Activated CD8-positive, alpha-beta memory T cell treated with anti-CD3 and anti-CD28 coated beads, Interleukin-2, amount 10 ng/mL, durations not matched to agents 7 days and 5 days (primary cell): ENCODE measurements around the gene AVL9. TPM values are rescaled to one million over a fixed set of nuclear protein-coding genes. Genes with fewer than 3 reads are reported as not detected.

Experiments
- ATAC-seq: fragments of 150-1000 bp; cut with Tn5 transposase; one replicate; pipeline ENCODE4 v1.10.0; 2021; ENCODE audit warnings: moderate library complexity
- CTCF ChIA-PET: fragments of 350-600 bp; sonication (Branson Sonifier 250); formaldehyde crosslinking; loops from one replicate; lab custom pipeline; 2021; ENCODE audit warnings: antibody characterized with exemption; lab: Charles Lee
- DNase-seq: peaks from one replicate; pipeline ENCODE4 v3.0.0-alpha.2; 2020
- H3K27ac Mint-ChIP-seq: one replicate; pipeline ENCODE4 v1.8.0; 2021; ENCODE audit warnings: mild to moderate bottlenecking, mixed read lengths
- H3K27me3 Mint-ChIP-seq: one replicate; pipeline ENCODE4 v1.8.0; 2021; ENCODE audit warnings: mixed read lengths
- H3K36me3 Mint-ChIP-seq: one replicate; pipeline ENCODE4 v1.8.0; 2021; ENCODE audit warnings: mild to moderate bottlenecking, mixed read lengths
- H3K4me1 Mint-ChIP-seq: one replicate; pipeline ENCODE4 v1.8.0; 2021; ENCODE audit warnings: mixed read lengths
- H3K4me3 Mint-ChIP-seq: one replicate; pipeline ENCODE4 v1.8.0; 2021; ENCODE audit warnings: mild to moderate bottlenecking, moderate library complexity, mixed read lengths
- H3K9me3 Mint-ChIP-seq: one replicate; pipeline ENCODE4 v1.8.0; 2022; ENCODE audit warnings: low read depth, mixed read lengths
- total RNA-seq, 2 experiments: library from RNA; stranded (reverse); gene quantifications; one replicate each; pipeline ENCODE4 v1.2.3, GENCODE V29; 2021

Gene AVL9
- total RNA-seq, 2 experiments from 2014 or later = 36.1 to 42.2 TPM

GRCh38 chr7:32561613-32562012 lies 66.3 kb downstream of the AVL9 start:
- peaks cover 18% of the 10 kb centered on the region for H3K4me1 Mint-ChIP-seq
- peak overlapping the region; percentile 44 for H3K27ac Mint-ChIP-seq
- H3K27me3 Mint-ChIP-seq = no peaks in the 10 kb centered on the region
- H3K36me3 Mint-ChIP-seq = peaks cover 34% of the 10 kb centered on the region
- H3K4me3 Mint-ChIP-seq = no peak overlapping the region
- CTCF ChIA-PET = interaction anchor here (0.9 kb wide), 1 partner anchor 13 kb away, joined by 3 read pairs; no protein-coding TSS in a partner anchor
- no peaks in the 10 kb centered on the region for H3K9me3 Mint-ChIP-seq
- DNase-seq = no peak
- peak; percentile 51 for ATAC-seq

DNA sequence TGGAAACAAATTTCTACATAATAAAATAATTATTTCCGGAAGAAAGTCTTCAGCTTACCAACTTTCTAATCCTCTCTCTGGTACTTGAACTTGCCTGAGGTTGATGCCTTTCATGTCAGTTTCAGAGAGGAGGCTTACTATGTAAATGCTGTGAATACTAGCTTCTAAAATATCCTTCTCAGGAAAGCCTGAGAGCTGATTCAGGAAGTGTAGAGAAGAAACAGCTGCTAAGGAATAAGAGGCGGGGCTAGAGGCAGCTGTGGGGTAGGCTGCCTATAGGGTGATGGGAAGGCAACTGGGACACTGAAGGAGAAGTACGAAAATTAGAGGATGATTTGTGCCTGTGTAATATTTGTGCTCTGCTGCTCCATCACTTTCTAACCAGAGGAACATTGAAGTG lies 69.3 kb downstream of the AVL9 start:
- Mint-ChIP-seq H3K27me3 (no peaks in the 10 kb centered on the region), H3K4me1 (peaks cover 16% of the 10 kb centered on the region), H3K9me3 (no peaks in the 10 kb centered on the region), H3K36me3 (peaks cover 27% of the 10 kb centered on the region), H3K4me3 (no peak overlapping the region), H3K27ac (no peak overlapping the region)
- no peak for ATAC-seq
- CTCF ChIA-PET = no interaction called here
- no peak for DNase-seq

DNA sequence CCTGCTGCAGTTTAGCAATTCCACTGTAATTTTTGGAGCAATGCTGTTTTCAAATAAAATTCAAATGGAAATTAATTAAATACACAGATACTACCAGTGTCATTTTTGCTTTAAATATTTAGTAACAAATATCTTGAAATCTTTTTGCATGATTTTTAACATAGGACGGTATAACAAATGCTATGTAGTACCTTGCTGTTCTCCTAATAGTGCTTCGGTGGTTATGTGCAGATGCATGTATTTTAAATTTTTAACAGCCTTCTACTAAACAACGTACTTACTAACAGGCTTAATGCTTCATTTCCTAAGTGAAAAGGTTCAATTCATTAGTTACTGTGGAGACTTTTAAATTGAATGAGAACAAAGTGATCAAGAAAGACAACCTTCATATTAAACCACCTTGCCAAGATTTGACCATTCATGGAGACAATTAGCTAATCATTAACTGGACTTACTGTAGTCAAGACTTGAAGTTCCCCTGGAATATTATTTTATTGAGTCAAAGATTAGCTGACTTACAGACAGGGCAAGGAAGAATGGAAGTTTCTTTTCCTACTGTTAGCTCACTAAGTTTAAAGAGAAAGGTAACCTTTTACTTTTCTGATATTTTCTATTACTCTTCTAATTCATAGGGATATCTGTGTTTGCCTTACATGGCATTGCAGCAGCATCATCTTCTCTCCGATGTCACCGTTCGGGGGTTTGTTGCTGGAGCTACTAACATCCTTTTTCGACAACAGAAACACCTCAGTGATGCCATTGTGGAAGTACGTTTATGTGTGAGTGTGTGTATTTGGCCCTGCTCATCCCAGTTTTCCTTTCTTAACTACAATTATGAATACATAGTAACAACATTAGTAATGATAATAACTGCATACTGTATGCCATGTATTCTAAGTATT lies 74.3 kb downstream of the AVL9 start:
- no peaks in the 10 kb centered on the region for H3K4me1 Mint-ChIP-seq
- H3K4me3 Mint-ChIP-seq = no peak overlapping the region
- ATAC-seq (no peak), DNase-seq (no peak)
- H3K27me3 Mint-ChIP-seq = no peaks in the 10 kb centered on the region
- H3K27ac Mint-ChIP-seq = no peak overlapping the region
- peaks cover 18% of the 10 kb centered on the region for H3K36me3 Mint-ChIP-seq
- CTCF ChIA-PET = no interaction called here
- no peaks in the 10 kb centered on the region for H3K9me3 Mint-ChIP-seq

GRCh38 chr7:32573110-32573687 lies 77.9 kb downstream of the AVL9 start:
- Mint-ChIP-seq H3K27me3 (no peaks in the 10 kb centered on the region), H3K4me3 (no peak overlapping the region), H3K27ac (no peak overlapping the region), H3K9me3 (no peaks in the 10 kb centered on the region), H3K36me3 (peaks cover 35% of the 10 kb centered on the region), H3K4me1 (no peaks in the 10 kb centered on the region)
- ATAC-seq (no peak), DNase-seq (no peak)
- CTCF ChIA-PET = interaction anchor here (1.2 kb wide), 1 partner anchor 67 kb away, joined by 3 read pairs; no protein-coding TSS in a partner anchor

GRCh38 chr7:32574626-32575025 lies 79.3 kb downstream of the AVL9 start:
- Mint-ChIP-seq H3K36me3 (peaks cover 37% of the 10 kb centered on the region), H3K27me3 (no peaks in the 10 kb centered on the region), H3K4me3 (no peak overlapping the region), H3K27ac (no peak overlapping the region), H3K4me1 (peaks cover 1% of the 10 kb centered on the region), H3K9me3 (no peaks in the 10 kb centered on the region)
- ATAC-seq (no peak), DNase-seq (no peak)
- CTCF ChIA-PET = interaction anchor here (1.0 to 1.2 kb wide), 2 partner anchors 13 to 69 kb away, joined by 3 read pairs; no protein-coding TSS in a partner anchor

GRCh38 chr7:32577421-32577820 lies 82.1 kb downstream of the AVL9 start:
- H3K4me3 Mint-ChIP-seq = no peak overlapping the region
- H3K27me3 Mint-ChIP-seq = no peaks in the 10 kb centered on the region
- CTCF ChIA-PET = no interaction called here
- no peak for ATAC-seq
- peaks cover 4% of the 10 kb centered on the region for H3K4me1 Mint-ChIP-seq
- DNase-seq = no peak
- H3K27ac Mint-ChIP-seq = no peak overlapping the region
- H3K9me3 Mint-ChIP-seq = no peaks in the 10 kb centered on the region
- peaks cover 45% of the 10 kb centered on the region for H3K36me3 Mint-ChIP-seq

- CTCF ChIA-PET = no interaction called here
- H3K4me3 Mint-ChIP-seq = no peak overlapping the region
- ATAC-seq = no peak
- H3K4me1 Mint-ChIP-seq = peaks cover 12% of the 10 kb centered on the region
- H3K27me3 Mint-ChIP-seq = no peaks in the 10 kb centered on the region
- no peak overlapping the region for H3K27ac Mint-ChIP-seq
- H3K9me3 Mint-ChIP-seq = no peaks in the 10 kb centered on the region
- no peak for DNase-seq
- peaks cover 51% of the 10 kb centered on the region for H3K36me3 Mint-ChIP-seq
Measured at GRCh38 chr7:32579776-32580175, 84.5 kb downstream of the AVL9 start.

DNA sequence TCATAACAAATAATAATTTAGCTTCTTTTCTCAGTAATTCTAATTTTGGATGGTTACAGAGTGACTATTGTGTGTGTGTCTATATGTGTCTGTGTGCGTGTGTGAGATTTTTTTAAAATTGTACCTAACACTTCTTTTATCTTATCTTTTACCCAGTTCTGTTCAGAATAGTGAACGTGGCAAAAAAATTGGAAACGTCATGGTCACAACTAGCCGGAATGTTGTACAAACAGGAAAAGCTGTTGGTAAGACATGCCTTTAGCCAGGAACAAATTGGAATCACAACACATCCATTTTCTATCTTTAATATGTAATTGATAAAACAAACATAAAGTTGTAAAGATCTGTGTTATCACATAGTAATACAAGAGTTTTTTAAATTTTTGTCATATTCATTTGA lies 85.4 kb downstream of the AVL9 start:
- H3K27ac Mint-ChIP-seq = no peak overlapping the region
- H3K9me3 Mint-ChIP-seq = no peaks in the 10 kb centered on the region
- CTCF ChIA-PET = interaction anchor here (0.8 kb wide), 1 partner anchor 82 kb away, joined by 3 read pairs; no protein-coding TSS in a partner anchor
- ATAC-seq = no peak
- H3K27me3 Mint-ChIP-seq = no peaks in the 10 kb centered on the region
- H3K4me3 Mint-ChIP-seq = no peak overlapping the region
- H3K4me1 Mint-ChIP-seq = peaks cover 17% of the 10 kb centered on the region
- H3K36me3 Mint-ChIP-seq = peaks cover 55% of the 10 kb centered on the region
- no peak for DNase-seq

DNA sequence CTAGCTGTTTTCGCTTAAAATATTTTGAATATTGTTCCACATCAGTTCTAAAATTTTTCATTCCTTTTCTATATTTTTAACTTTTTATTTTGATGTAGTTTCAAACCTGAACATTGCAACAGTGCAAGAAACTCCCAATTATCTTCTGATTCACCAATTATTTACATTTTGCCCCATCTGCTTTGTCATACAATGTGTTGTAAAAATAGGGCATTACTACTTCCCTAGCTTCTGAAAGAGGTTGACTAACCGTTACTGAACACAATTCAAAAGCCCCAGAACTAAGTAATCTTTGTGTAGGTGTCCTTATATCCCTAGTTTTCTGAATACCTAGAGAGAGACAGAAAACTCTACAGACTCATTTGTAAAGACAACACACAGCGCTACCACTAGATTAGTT lies 86.7 kb downstream of the AVL9 start:
- Mint-ChIP-seq H3K36me3 (peaks cover 57% of the 10 kb centered on the region), H3K4me1 (peaks cover 21% of the 10 kb centered on the region), H3K9me3 (no peaks in the 10 kb centered on the region), H3K27me3 (no peaks in the 10 kb centered on the region), H3K4me3 (no peak overlapping the region), H3K27ac (no peak overlapping the region)
- DNase-seq = no peak
- no peak for ATAC-seq
- CTCF ChIA-PET = no interaction called here

- H3K4me3 Mint-ChIP-seq = no peak overlapping the region
- no peaks in the 10 kb centered on the region for H3K27me3 Mint-ChIP-seq
- CTCF ChIA-PET = no interaction called here
- no peak overlapping the region for H3K27ac Mint-ChIP-seq
- H3K4me1 Mint-ChIP-seq = peaks cover 36% of the 10 kb centered on the region
- ATAC-seq (no peak), DNase-seq (no peak)
- H3K36me3 Mint-ChIP-seq = peaks cover 58% of the 10 kb centered on the region
- H3K9me3 Mint-ChIP-seq = no peaks in the 10 kb centered on the region
Measured at GRCh38 chr7:32583791-32584190, 88.5 kb downstream of the AVL9 start.

DNA sequence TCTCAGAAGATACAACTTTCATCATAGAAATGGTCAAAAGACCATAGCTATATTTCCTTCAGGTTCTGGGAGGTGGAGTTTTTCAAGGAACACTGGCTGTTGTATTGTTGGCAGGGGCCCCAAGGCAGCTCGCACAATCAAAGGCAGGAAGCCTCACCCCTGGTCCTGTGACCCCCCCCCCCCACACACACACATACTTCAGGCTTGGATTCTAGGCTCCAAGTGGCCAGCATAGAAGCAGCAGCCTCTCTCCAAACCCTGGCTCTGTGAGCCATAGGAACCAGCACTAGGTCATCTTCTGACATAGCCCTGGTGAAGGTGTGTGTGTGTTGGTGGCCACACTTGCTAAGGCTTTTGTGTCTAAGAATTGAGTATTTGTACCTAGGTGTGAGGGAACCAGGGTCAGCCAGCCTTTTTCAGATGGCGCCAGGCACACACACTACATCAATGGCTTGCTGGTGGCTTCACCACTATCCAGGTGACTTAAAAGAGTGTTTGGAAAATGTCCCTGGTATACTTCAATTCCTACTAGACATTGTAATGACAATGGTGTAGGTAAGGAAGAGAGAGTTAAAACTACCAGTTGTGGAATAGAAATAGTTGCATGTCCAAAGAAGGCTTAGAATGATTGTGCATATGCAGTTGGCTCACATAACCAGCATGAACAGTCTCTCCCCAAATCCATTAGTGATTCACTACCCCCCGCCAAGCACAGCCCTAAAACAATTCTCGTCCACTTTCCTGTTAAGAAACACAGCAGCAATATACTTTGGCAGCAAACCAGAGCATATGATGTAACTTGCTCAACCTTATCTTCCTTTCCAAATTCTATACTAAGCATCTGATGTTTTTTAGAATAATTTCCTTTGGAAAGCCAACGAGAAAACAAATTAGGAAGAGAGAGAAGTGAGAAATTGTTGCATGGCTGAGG lies 91.3 kb downstream of the AVL9 start:
- H3K36me3 Mint-ChIP-seq = peaks cover 45% of the 10 kb centered on the region
- H3K27ac Mint-ChIP-seq = no peak overlapping the region

GRCh38 chr7:32587411-32587948 lies 92.2 kb downstream of the AVL9 start:
- peak overlapping the region; percentile 49 for H3K27ac Mint-ChIP-seq
- H3K36me3 Mint-ChIP-seq = peaks cover 41% of the 10 kb centered on the region
- ATAC-seq (no peak), DNase-seq (no peak)
- H3K9me3 Mint-ChIP-seq = no peaks in the 10 kb centered on the region
- no peaks in the 10 kb centered on the region for H3K27me3 Mint-ChIP-seq
- peaks cover 43% of the 10 kb centered on the region for H3K4me1 Mint-ChIP-seq
- CTCF ChIA-PET = no interaction called here
- no peak overlapping the region for H3K4me3 Mint-ChIP-seq

More for the DNA sequence above, 91.3 kb downstream of the AVL9 start:
- CTCF ChIA-PET = no interaction called here
- H3K9me3 Mint-ChIP-seq = no peaks in the 10 kb centered on the region
- H3K27me3 Mint-ChIP-seq = no peaks in the 10 kb centered on the region
- DNase-seq (no peak), ATAC-seq (no peak)
- H3K4me1 Mint-ChIP-seq = peaks cover 43% of the 10 kb centered on the region
- H3K4me3 Mint-ChIP-seq = no peak overlapping the region

DNA sequence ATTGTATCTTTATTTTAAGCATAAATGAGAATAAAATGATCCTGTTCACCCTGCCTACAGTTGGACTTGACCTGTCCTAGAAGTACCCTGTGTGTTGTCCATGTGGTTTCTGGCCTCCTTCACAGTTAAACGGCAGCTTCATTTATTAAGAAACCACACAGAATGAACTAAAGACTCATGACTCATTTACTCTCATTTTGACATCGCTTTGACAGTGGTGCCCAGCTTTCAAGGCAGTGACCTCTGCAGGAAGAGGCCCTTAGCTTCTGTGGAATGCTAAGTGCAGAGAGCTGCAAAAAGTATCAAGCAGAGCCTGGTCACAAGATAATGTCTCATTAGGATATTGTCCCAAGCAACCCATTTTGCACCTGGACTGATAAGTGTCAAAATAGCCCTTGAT lies 93.4 kb downstream of the AVL9 start:
- Mint-ChIP-seq H3K36me3 (peaks cover 34% of the 10 kb centered on the region), H3K4me3 (no peak overlapping the region), H3K9me3 (no peaks in the 10 kb centered on the region), H3K4me1 (peaks cover 43% of the 10 kb centered on the region), H3K27ac (peak overlapping the region; percentile 60), H3K27me3 (no peaks in the 10 kb centered on the region)
- DNase-seq = peak; percentile 66
- CTCF ChIA-PET = interaction anchor here (0.7 kb wide), 1 partner anchor 53 kb away, joined by 3 read pairs; no protein-coding TSS in a partner anchor
- ATAC-seq = peak; percentile 90
